Measurements from ENCODE around the gene SAPCD2.

The SAPCD2 gene

DNA sequence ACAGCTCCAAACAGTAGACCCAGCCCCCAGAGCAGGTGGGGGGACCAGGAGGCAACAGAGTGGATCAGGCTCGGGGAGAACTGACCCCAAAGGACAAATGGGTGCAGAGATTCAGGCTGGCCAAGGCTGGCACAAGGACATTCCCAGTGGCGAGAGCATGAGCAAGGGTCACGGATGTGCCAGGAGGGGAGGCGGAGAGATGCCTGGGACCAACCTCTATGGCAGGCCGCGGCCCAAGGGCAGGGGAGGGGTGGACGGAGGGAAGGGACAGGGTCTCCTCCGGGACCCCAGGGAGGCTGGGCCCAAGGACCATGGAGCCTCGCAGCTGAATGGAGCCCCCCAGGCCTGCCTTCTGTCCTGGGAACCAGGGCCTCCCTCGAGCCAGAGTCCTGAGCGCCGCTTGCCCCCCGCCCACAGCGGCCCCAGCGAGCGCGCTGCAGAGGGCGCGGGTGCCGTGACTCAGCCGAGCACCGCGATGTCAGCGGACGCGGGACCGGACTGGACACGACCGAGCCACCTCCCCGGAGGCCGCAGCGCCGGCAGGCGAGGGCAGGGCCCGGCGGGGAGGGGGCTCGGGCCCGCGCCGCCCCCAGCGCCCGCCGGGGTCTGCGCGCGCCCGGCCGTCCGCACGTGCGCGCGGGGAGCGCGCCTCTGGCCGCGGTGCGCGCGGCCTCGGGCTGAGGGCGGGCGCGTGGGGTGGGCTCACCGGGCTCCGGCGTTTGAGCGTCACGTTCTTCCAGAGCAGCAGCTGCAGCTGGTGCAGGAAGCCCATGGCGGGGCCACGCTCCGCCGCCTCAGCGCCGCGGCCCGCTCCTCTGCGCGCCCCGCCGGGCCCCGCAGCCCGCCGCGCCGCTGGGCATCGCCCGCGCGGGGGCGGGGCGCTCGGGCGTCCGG, 42.7 kb downstream of the SAPCD2 start, which contains the start of gene ABCA2:
TSS of gene ABCA2 (minus strand) at position 869 of the 894 bp plus-strand sequence. CDS start at position 772, 97 bp downstream.
- Histone ChIP-seq H3K4me2 (ENCODE audit: low read length) (peak within 1 kb of the TSS; percentile 97), H3F3A (ENCODE audit: control insufficient read depth, insufficient read depth) (no peaks in the 10 kb centered on the region), H3K27me3 (ENCODE audit: control insufficient read depth, low read length) (peaks cover 49% of the 10 kb centered on the region), H3K4me3 (ENCODE audit: low read length) (peak within 1 kb of the TSS; percentile 77), H3K9me3 (ENCODE audit: control insufficient read depth, insufficient read depth, low read length) (no peaks in the 10 kb centered on the region), H3K36me3 (ENCODE audit: control insufficient read depth, low read length) (no peaks in the 10 kb centered on the region), H3K9me2 (replicated peaks; ENCODE audit: control insufficient read depth, low read length) (no peaks in the 10 kb centered on the region), H3K79me2 (ENCODE audit: control insufficient read depth, low read length) (no peaks in the 10 kb centered on the region), H3K27ac (ENCODE audit: low read depth, low read length) (no peak within 1 kb of the TSS), H4K20me1 (ENCODE audit: control insufficient read depth, insufficient read depth, low read depth, low read length) (0 out of 2 replicates have a peak, but pooled peaks cover under 1% of the 10 kb centered on the region), H3K4me1 (ENCODE audit: control insufficient read depth, low read length) (peaks cover 49% of the 10 kb centered on the region)
- TF ChIP-seq EZH2phosphoT487 (IDR thresholded peaks at IDR 0.05; ENCODE audit: borderline replicate concordance, low read length): no peak
- TF ChIP-seq, protein P1, sequence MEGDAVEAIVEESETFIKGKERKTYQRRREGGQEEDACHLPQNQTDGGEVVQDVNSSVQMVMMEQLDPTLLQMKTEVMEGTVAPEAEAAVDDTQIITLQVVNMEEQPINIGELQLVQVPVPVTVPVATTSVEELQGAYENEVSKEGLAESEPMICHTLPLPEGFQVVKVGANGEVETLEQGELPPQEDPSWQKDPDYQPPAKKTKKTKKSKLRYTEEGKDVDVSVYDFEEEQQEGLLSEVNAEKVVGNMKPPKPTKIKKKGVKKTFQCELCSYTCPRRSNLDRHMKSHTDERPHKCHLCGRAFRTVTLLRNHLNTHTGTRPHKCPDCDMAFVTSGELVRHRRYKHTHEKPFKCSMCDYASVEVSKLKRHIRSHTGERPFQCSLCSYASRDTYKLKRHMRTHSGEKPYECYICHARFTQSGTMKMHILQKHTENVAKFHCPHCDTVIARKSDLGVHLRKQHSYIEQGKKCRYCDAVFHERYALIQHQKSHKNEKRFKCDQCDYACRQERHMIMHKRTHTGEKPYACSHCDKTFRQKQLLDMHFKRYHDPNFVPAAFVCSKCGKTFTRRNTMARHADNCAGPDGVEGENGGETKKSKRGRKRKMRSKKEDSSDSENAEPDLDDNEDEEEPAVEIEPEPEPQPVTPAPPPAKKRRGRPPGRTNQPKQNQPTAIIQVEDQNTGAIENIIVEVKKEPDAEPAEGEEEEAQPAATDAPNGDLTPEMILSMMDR (IDR thresholded peaks at IDR 0.05; ENCODE audit: low read depth, low read length, poor library complexity, severe bottlenecking): no peak

DNA sequence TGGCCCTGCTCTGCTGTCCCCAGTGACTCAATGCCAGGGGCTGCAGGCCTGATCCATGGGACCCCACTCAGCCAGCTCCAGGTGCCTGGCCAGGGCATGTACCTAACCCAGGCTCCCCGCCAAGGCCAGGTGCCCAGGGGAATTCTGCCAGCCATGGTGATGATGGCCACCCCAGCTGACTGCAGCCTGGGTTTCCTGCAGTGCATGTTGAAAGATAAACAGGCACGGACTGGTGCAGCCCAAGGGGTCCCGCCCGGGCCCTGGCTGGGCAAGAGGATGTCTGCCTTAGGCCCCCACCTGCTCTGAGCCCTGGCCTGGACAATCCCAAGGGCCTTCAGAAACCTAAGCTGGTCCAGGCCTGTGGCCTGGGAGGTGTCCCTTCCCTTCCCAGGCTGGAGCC, 43.5 kb downstream of the SAPCD2 start:
- H3F3A ChIP-seq (ENCODE audit: control insufficient read depth, insufficient read depth): no peaks in the 10 kb centered on the region
- H3K4me2 ChIP-seq (ENCODE audit: low read length): no peak overlapping the region
- no peaks in the 10 kb centered on the region for H3K36me3 ChIP-seq (ENCODE audit: control insufficient read depth, low read length)
- no peaks in the 10 kb centered on the region for H4K20me1 ChIP-seq (ENCODE audit: control insufficient read depth, insufficient read depth, low read depth, low read length)
- H3K9me3 ChIP-seq (ENCODE audit: control insufficient read depth, insufficient read depth, low read length): no peaks in the 10 kb centered on the region
- H3K9me2 ChIP-seq (replicated peaks; ENCODE audit: control insufficient read depth, low read length): no peaks in the 10 kb centered on the region
- no peak overlapping the region for H3K4me3 ChIP-seq (ENCODE audit: low read length)
- peaks cover 47% of the 10 kb centered on the region for H3K27me3 ChIP-seq (ENCODE audit: control insufficient read depth, low read length)
- H3K79me2 ChIP-seq (ENCODE audit: control insufficient read depth, low read length): no peaks in the 10 kb centered on the region
- peaks cover 41% of the 10 kb centered on the region for H3K4me1 ChIP-seq (ENCODE audit: control insufficient read depth, low read length)
- TF ChIP-seq, protein P1 (IDR thresholded peaks at IDR 0.05; ENCODE audit: low read depth, low read length, poor library complexity, severe bottlenecking): no peak
- no peak for TF ChIP-seq EZH2phosphoT487 (IDR thresholded peaks at IDR 0.05; ENCODE audit: borderline replicate concordance, low read length)
- H3K27ac ChIP-seq (ENCODE audit: low read depth, low read length): no peak overlapping the region

DNA sequence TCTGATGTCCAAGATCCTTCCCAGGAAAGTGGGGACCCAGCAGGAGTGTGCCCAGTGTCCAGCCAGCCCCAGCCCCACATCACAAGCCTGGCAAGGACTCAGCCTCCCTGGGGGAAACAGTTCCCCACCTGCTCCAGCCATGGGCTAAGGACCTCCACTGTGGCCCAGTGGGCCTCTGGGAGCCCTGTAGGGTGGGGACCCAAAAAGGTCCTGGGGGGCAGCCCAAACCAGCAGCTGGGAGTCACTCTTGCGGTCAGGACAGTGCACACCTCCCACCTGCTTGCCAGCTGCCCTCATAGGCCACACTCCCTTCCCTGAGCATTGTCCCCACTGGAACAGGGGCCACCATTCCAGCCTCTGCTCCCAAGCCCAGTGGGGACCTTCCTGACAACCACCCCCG, 44.0 kb downstream of the SAPCD2 start:
- H3K27me3 ChIP-seq (ENCODE audit: control insufficient read depth, low read length): peaks cover 42% of the 10 kb centered on the region
- H3K36me3 ChIP-seq (ENCODE audit: control insufficient read depth, low read length): no peaks in the 10 kb centered on the region
- no peak overlapping the region for H3K27ac ChIP-seq (ENCODE audit: low read depth, low read length)
- no peaks in the 10 kb centered on the region for H3K9me3 ChIP-seq (ENCODE audit: control insufficient read depth, insufficient read depth, low read length)
- peaks cover 39% of the 10 kb centered on the region for H3K4me1 ChIP-seq (ENCODE audit: control insufficient read depth, low read length)
- no peaks in the 10 kb centered on the region for H3K9me2 ChIP-seq (replicated peaks; ENCODE audit: control insufficient read depth, low read length)
- H3K79me2 ChIP-seq (ENCODE audit: control insufficient read depth, low read length): no peaks in the 10 kb centered on the region
- TF ChIP-seq, protein P1 (IDR thresholded peaks at IDR 0.05; ENCODE audit: low read depth, low read length, poor library complexity, severe bottlenecking): no peak
- TF ChIP-seq EZH2phosphoT487 (IDR thresholded peaks at IDR 0.05; ENCODE audit: borderline replicate concordance, low read length): no peak
- no peak overlapping the region for H3K4me2 ChIP-seq (ENCODE audit: low read length)
- H3K4me3 ChIP-seq (ENCODE audit: low read length): no peak overlapping the region
- no peaks in the 10 kb centered on the region for H4K20me1 ChIP-seq (ENCODE audit: control insufficient read depth, insufficient read depth, low read depth, low read length)
- no peaks in the 10 kb centered on the region for H3F3A ChIP-seq (ENCODE audit: control insufficient read depth, insufficient read depth)
